ENCODE results near the gene LMO1.

Gene LMO1

GRCh38 chr11:8234910-8235309 lies 28.8 kb downstream of the LMO1 start:
- H3K4me1 Mint-ChIP-seq (ENCODE audit: low read depth), result peaks cover 4% of the 10 kb centered on the region
- no peaks in the 10 kb centered on the region for H3K27me3 Mint-ChIP-seq (ENCODE audit: low read depth)

GRCh38 chr11:8234425-8234821 lies 29.3 kb downstream of the LMO1 start:
- no peak for DNase-seq (ENCODE audit: low spot score)
- peaks cover 4% of the 10 kb centered on the region for H3K4me1 Mint-ChIP-seq (ENCODE audit: low read depth)
- no peak overlapping the region for H3K4me3 Mint-ChIP-seq
- no peaks in the 10 kb centered on the region for H3K27me3 Mint-ChIP-seq (ENCODE audit: low read depth)
- H3K27ac Mint-ChIP-seq, result no peak overlapping the region
- H3K36me3 Mint-ChIP-seq (ENCODE audit: low read depth), result no peaks in the 10 kb centered on the region
- H3K9me3 Mint-ChIP-seq, result no peaks in the 10 kb centered on the region

More at GRCh38 chr11:8234910-8235309, 28.8 kb downstream of the LMO1 start:
- Mint-ChIP-seq H3K9me3 (no peaks in the 10 kb centered on the region), H3K27ac (no peak overlapping the region), H3K36me3 (ENCODE audit: low read depth) (no peaks in the 10 kb centered on the region), H3K4me3 (no peak overlapping the region)
- DNase-seq (ENCODE audit: low spot score), result no peak

- peaks cover 4% of the 10 kb centered on the region for H3K4me1 Mint-ChIP-seq (ENCODE audit: low read depth)
- no peaks in the 10 kb centered on the region for H3K36me3 Mint-ChIP-seq (ENCODE audit: low read depth)
- DNase-seq (ENCODE audit: low spot score), result no peak
- no peak overlapping the region for H3K4me3 Mint-ChIP-seq
- no peaks in the 10 kb centered on the region for H3K9me3 Mint-ChIP-seq
- no peak overlapping the region for H3K27ac Mint-ChIP-seq
- no peaks in the 10 kb centered on the region for H3K27me3 Mint-ChIP-seq (ENCODE audit: low read depth)
Measured at GRCh38 chr11:8233691-8234424, 29.8 kb downstream of the LMO1 start.

- Mint-ChIP-seq H3K4me3 (no peak overlapping the region), H3K36me3 (ENCODE audit: low read depth) (no peaks in the 10 kb centered on the region), H3K27ac (no peak overlapping the region), H3K9me3 (no peaks in the 10 kb centered on the region), H3K27me3 (ENCODE audit: low read depth) (no peaks in the 10 kb centered on the region), H3K4me1 (ENCODE audit: low read depth) (peaks cover 4% of the 10 kb centered on the region)
- DNase-seq (ENCODE audit: low spot score), result no peak
Measured at GRCh38 chr11:8232849-8233606, 30.6 kb downstream of the LMO1 start.

GRCh38 chr11:8232414-8232813 lies 31.3 kb downstream of the LMO1 start:
- Mint-ChIP-seq H3K27ac (no peak overlapping the region), H3K36me3 (ENCODE audit: low read depth) (no peaks in the 10 kb centered on the region), H3K4me3 (no peak overlapping the region), H3K27me3 (ENCODE audit: low read depth) (no peaks in the 10 kb centered on the region), H3K4me1 (ENCODE audit: low read depth) (peaks cover 4% of the 10 kb centered on the region), H3K9me3 (no peaks in the 10 kb centered on the region)
- no peak for DNase-seq (ENCODE audit: low spot score)

GRCh38 chr11:8231979-8232378 lies 31.7 kb downstream of the LMO1 start:
- Mint-ChIP-seq H3K4me3 (no peak overlapping the region), H3K4me1 (ENCODE audit: low read depth) (peaks cover 4% of the 10 kb centered on the region), H3K27me3 (ENCODE audit: low read depth) (no peaks in the 10 kb centered on the region), H3K27ac (no peak overlapping the region), H3K9me3 (no peaks in the 10 kb centered on the region), H3K36me3 (ENCODE audit: low read depth) (no peaks in the 10 kb centered on the region)
- no peak for DNase-seq (ENCODE audit: low spot score)

- H3K4me1 Mint-ChIP-seq (ENCODE audit: low read depth), result peaks cover 4% of the 10 kb centered on the region
- no peak overlapping the region for H3K27ac Mint-ChIP-seq
- no peaks in the 10 kb centered on the region for H3K9me3 Mint-ChIP-seq
- H3K4me3 Mint-ChIP-seq, result no peak overlapping the region
- H3K27me3 Mint-ChIP-seq (ENCODE audit: low read depth), result no peaks in the 10 kb centered on the region
- no peak for DNase-seq (ENCODE audit: low spot score)
- no peaks in the 10 kb centered on the region for H3K36me3 Mint-ChIP-seq (ENCODE audit: low read depth)
Measured at GRCh38 chr11:8230921-8231847, 32.5 kb downstream of the LMO1 start.

GRCh38 chr11:8230178-8230859 lies 33.4 kb downstream of the LMO1 start:
- Mint-ChIP-seq H3K9me3 (no peaks in the 10 kb centered on the region), H3K4me1 (ENCODE audit: low read depth) (peaks cover 5% of the 10 kb centered on the region), H3K27me3 (ENCODE audit: low read depth) (no peaks in the 10 kb centered on the region), H3K27ac (no peak overlapping the region), H3K4me3 (no peak overlapping the region), H3K36me3 (ENCODE audit: low read depth) (no peaks in the 10 kb centered on the region)
- no peak for DNase-seq (ENCODE audit: low spot score)

GRCh38 chr11:8229299-8230177 lies 34.1 kb downstream of the LMO1 start:
- Mint-ChIP-seq H3K27ac (no peak overlapping the region), H3K36me3 (ENCODE audit: low read depth) (no peaks in the 10 kb centered on the region), H3K27me3 (ENCODE audit: low read depth) (no peaks in the 10 kb centered on the region), H3K9me3 (no peaks in the 10 kb centered on the region), H3K4me1 (ENCODE audit: low read depth) (peaks cover 1% of the 10 kb centered on the region), H3K4me3 (no peak overlapping the region)
- no peak for DNase-seq (ENCODE audit: low spot score)

- Mint-ChIP-seq H3K27me3 (ENCODE audit: low read depth) (no peaks in the 10 kb centered on the region), H3K9me3 (no peaks in the 10 kb centered on the region), H3K4me3 (no peak overlapping the region), H3K4me1 (ENCODE audit: low read depth) (peaks cover 1% of the 10 kb centered on the region), H3K27ac (no peak overlapping the region), H3K36me3 (ENCODE audit: low read depth) (no peaks in the 10 kb centered on the region)
- DNase-seq (ENCODE audit: low spot score), result no peak
Measured at GRCh38 chr11:8228231-8228630, 35.4 kb downstream of the LMO1 start.

GRCh38 chr11:8227156-8228152 lies 36.2 kb downstream of the LMO1 start:
- H3K4me3 Mint-ChIP-seq, result no peak overlapping the region
- no peak overlapping the region for H3K27ac Mint-ChIP-seq
- no peaks in the 10 kb centered on the region for H3K9me3 Mint-ChIP-seq
- peaks cover 1% of the 10 kb centered on the region for H3K4me1 Mint-ChIP-seq (ENCODE audit: low read depth)
- no peaks in the 10 kb centered on the region for H3K36me3 Mint-ChIP-seq (ENCODE audit: low read depth)
- H3K27me3 Mint-ChIP-seq (ENCODE audit: low read depth), result no peaks in the 10 kb centered on the region
- DNase-seq (ENCODE audit: low spot score), result no peak

- H3K4me3 Mint-ChIP-seq, result no peak overlapping the region
- peaks cover 1% of the 10 kb centered on the region for H3K4me1 Mint-ChIP-seq (ENCODE audit: low read depth)
- no peak overlapping the region for H3K27ac Mint-ChIP-seq
- H3K9me3 Mint-ChIP-seq, result no peaks in the 10 kb centered on the region
- peak; percentile 23 for DNase-seq (ENCODE audit: low spot score)
- H3K36me3 Mint-ChIP-seq (ENCODE audit: low read depth), result no peaks in the 10 kb centered on the region
- H3K27me3 Mint-ChIP-seq (ENCODE audit: low read depth), result no peaks in the 10 kb centered on the region
Measured at GRCh38 chr11:8225589-8226036, 38.1 kb downstream of the LMO1 start.

Data from T-helper 2 cell treated with Interferon-gamma antibody and Interleukin-4, amounts not matched to agents 5 μg/mL and 100 μg/mL, for 36 hours (primary cell).